GM12892 (cell line): Measurements from ENCODE around the gene TEX22.

Source experiments
- DNase-seq: peaks from one replicate; pipeline ENCODE4 v3.0.0; 2011; ENCODE audit not compliant: insufficient read length
- FAIRE-seq: peaks from 2 replicates; lab custom pipeline; 2011; peaks lifted over from hg19 to GRCh38; lab: Jason Lieb, UNC
- POLR2A ChIP-seq: IDR thresholded peaks from 2 replicates; pipeline ENCODE4 v1.6.1; 2011; ENCODE audit warnings: low read depth, low read length, control low read depth
- POLR2AphosphoS5 ChIP-seq: IDR thresholded peaks from 2 replicates; pipeline ENCODE4 v1.6.1; 2011; ENCODE audit warnings: low read depth, low read length, control low read depth
- TAF1 ChIP-seq: IDR thresholded peaks from 2 replicates; pipeline ENCODE4 v1.6.1; 2011; ENCODE audit warnings: low read depth, mild to moderate bottlenecking, control low read depth, low read length, borderline replicate concordance

The TEX22 gene

GRCh38 chr14:105456736-105457617 lies 58.6 kb downstream of the TEX22 start:
- TF ChIP-seq POLR2AphosphoS5, result no peak
- TF ChIP-seq POLR2A, result no peak
- TF ChIP-seq TAF1, result no peak
- no peak for FAIRE-seq

GRCh38 chr14:105458010-105458409 lies 59.7 kb downstream of the TEX22 start:
- FAIRE-seq (no peak), DNase-seq (no peak)
- TF ChIP-seq POLR2AphosphoS5, result no peak
- TF ChIP-seq TAF1, result no peak
- TF ChIP-seq POLR2A, result no peak

More at GRCh38 chr14:105456736-105457617, 58.6 kb downstream of the TEX22 start:
- DNase-seq, result no peak

GRCh38 chr14:105458571-105458970 lies 60.2 kb downstream of the TEX22 start:
- FAIRE-seq (no peak), DNase-seq (no peak)
- TF ChIP-seq TAF1, result no peak
- TF ChIP-seq POLR2A, result no peak
- TF ChIP-seq POLR2AphosphoS5, result no peak

GRCh38 chr14:105460116-105460515 lies 61.8 kb downstream of the TEX22 start:
- FAIRE-seq, result no peak
- TF ChIP-seq TAF1, result no peak
- DNase-seq, result no peak

GRCh38 chr14:105460616-105461015 lies 62.3 kb downstream of the TEX22 start:
- no peak for DNase-seq
- TF ChIP-seq TAF1 (no peak), POLR2AphosphoS5 (no peak), POLR2A (no peak)
- no peak for FAIRE-seq

GRCh38 chr14:105461903-105462302 lies 63.6 kb downstream of the TEX22 start:
- no peak for DNase-seq
- FAIRE-seq, result no peak
- TF ChIP-seq POLR2A (no peak), POLR2AphosphoS5 (no peak), TAF1 (no peak)
